NB4 (cell line): Measurements from ENCODE around the gene LRRTM2.

Source experiments
- DNase-seq: peaks from one replicate; pipeline ENCODE4 v3.0.0; 2010; ENCODE audit warnings: low read depth
- H3K4me3 ChIP-seq: one replicate; pipeline ENCODE4 v1.5.1; 2011; ENCODE audit warnings: mild to moderate bottlenecking, low read depth, low read length, moderate library complexity
- CTCF ChIP-seq: IDR thresholded peaks from one replicate; pipeline ENCODE4 v1.5.1; 2012; ENCODE audit warnings: low read depth, low read length
- MAX ChIP-seq: IDR thresholded peaks from 2 replicates; pipeline ENCODE4 v1.6.1; 2011; ENCODE audit warnings: low read depth, low read length
- MYC ChIP-seq: IDR thresholded peaks from 2 replicates; pipeline ENCODE4 v1.6.1; 2011; ENCODE audit warnings: low read depth, low read length
- POLR2A ChIP-seq: IDR thresholded peaks from 2 replicates; pipeline ENCODE4 v1.6.1; 2011; ENCODE audit warnings: mild to moderate bottlenecking; ENCODE audit not compliant: insufficient read length; ENCODE audit errors: extremely low read depth

LRRTM2 gene

GRCh38 chr5:138903130-138903775 lies 28.1 kb upstream of the LRRTM2 start:
- DNase-seq = no peak
- H3K4me3 ChIP-seq = no peak overlapping the region
- TF ChIP-seq CTCF = no peak
- TF ChIP-seq MYC = no peak
- no peak for TF ChIP-seq MAX
- no peak for TF ChIP-seq POLR2A

DNA sequence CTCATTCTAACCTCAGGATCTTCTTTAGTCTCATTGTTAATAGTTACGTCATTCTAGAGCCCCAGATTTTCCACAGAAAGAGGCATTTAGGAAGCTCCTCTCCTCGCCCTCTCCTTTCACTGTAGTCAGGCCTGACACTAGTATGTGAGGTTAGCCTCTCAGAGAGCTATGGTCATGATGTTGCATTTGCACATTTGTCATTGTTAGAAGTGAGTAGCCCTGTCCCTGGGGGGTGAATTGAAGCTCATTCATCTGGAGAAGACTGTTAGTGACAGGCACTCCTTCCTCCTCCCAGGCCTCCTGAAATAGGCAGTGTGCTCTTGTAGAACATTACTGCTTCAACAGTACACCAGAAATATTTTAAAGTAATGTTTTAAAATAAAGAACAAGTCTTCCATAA lies 26.6 kb upstream of the LRRTM2 start:
- H3K4me3 ChIP-seq = no peak overlapping the region
- DNase-seq = peak; percentile 4
- TF ChIP-seq MYC (no peak), POLR2A (no peak), CTCF (no peak), MAX (no peak)

DNA sequence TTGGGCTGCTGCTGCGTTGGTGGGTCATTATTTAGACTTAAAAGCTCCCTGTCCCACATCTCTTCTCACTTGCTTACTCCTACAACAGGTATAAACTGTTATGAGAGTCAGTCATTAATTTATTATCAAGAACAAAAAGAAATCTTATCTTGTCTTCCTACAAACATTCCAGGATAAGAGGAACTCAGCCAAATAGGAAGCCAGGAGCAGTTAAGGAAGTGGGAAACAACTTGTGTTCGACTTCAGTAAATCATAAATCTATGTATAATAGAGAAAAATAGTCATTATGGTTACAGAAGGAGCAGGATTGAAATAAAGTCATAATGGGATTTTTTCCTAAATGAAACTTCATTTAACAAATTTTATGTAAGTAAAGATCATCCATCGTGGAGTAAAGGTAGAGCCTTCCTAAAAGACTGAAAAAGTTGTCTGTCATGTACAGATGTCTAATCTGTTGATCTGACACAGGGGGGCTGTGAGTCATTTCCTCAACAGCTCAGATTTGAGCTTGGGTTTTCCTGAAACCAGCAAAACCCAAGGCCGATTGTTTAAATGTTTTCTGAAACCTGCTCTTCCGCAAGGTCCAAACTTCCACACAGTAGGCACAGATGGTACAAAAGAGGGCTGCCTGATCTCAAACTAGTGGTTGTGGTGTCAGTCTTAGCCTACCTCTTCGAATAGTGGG lies 25.3 kb upstream of the LRRTM2 start:
- H3K4me3 ChIP-seq = no peak overlapping the region
- TF ChIP-seq POLR2A = no peak
- peak; percentile 6 for DNase-seq

GRCh38 chr5:138898742-138899141 lies 23.6 kb upstream of the LRRTM2 start:
- no peak for DNase-seq
- no peak for TF ChIP-seq CTCF
- no peak for TF ChIP-seq MAX
- TF ChIP-seq POLR2A = no peak
- TF ChIP-seq MYC = no peak
- H3K4me3 ChIP-seq = no peak overlapping the region

- DNase-seq = no peak
- no peak overlapping the region for H3K4me3 ChIP-seq
- TF ChIP-seq CTCF (no peak), MAX (no peak), MYC (no peak), POLR2A (no peak)
These were observed 23.2 kb upstream of the LRRTM2 start for GRCh38 chr5:138898299-138898698.

DNA sequence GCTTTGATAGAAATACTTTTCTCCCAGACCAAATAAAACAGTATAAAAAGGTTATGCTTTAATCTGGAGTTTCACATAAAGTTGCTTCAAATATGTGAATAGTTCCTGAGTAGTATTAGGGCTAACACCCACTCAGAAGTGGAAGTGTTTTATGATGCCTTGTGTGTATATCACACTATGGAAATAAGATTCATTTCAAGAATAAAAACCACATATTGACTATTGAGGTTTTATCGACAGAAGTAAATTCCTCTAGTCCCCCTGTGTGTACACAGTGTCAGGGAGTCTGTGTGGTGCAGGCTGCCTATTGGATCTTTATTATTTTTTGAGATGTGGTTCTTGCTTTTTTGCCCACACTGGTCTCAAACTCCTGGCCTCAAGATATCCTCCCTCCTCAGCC lies 20.8 kb upstream of the LRRTM2 start:
- no peak for TF ChIP-seq POLR2A
- TF ChIP-seq CTCF = no peak
- no peak for TF ChIP-seq MAX
- TF ChIP-seq MYC = no peak
- no peak for DNase-seq
- no peak overlapping the region for H3K4me3 ChIP-seq
